GM21423 (cell line): Measurements from ENCODE around the gene WSCD1.

Experiments
- ATAC-seq: cut with Tn5 transposase; IDR thresholded peaks from one replicate; pipeline ENCODE4 v1.9.1; 2021; ENCODE audit warnings: mild to moderate bottlenecking, moderate library complexity; ENCODE audit not compliant: unreplicated experiment

The WSCD1 gene

GRCh38 chr17:6147042-6147441 lies 76.9 kb downstream of the WSCD1 start:
- ATAC-seq = no peak

GRCh38 chr17:6153375-6153774 lies 83.2 kb downstream of the WSCD1 start:
- ATAC-seq = no peak

GRCh38 chr17:6157716-6158115 lies 87.5 kb downstream of the WSCD1 start:
- ATAC-seq = no peak

GRCh38 chr17:6159541-6160231 lies 89.5 kb downstream of the WSCD1 start:
- ATAC-seq = no peak

GRCh38 chr17:6160232-6160555 lies 90.0 kb downstream of the WSCD1 start:
- no peak for ATAC-seq

GRCh38 chr17:6160911-6161855 lies 91.0 kb downstream of the WSCD1 start:
- ATAC-seq = no peak

GRCh38 chr17:6162216-6162615 lies 92.0 kb downstream of the WSCD1 start:
- no peak for ATAC-seq

- ATAC-seq = no peak
These were observed 92.7 kb downstream of the WSCD1 start for GRCh38 chr17:6162892-6163291.

- no peak for ATAC-seq
These were observed 93.6 kb downstream of the WSCD1 start for GRCh38 chr17:6163612-6164333.

GRCh38 chr17:6164996-6165395 lies 94.8 kb downstream of the WSCD1 start:
- ATAC-seq = no peak

GRCh38 chr17:6165806-6166205 lies 95.6 kb downstream of the WSCD1 start:
- no peak for ATAC-seq

GRCh38 chr17:6166492-6167179 lies 96.5 kb downstream of the WSCD1 start:
- ATAC-seq = no peak

- no peak for ATAC-seq
These were observed 98.1 kb downstream of the WSCD1 start for GRCh38 chr17:6168296-6168695.

GRCh38 chr17:6170349-6170748 lies 100.2 kb downstream of the WSCD1 start:
- no peak for ATAC-seq

- ATAC-seq = no peak
These were observed 102.6 kb downstream of the WSCD1 start for GRCh38 chr17:6172642-6173330.

GRCh38 chr17:6173653-6174052 lies 103.5 kb downstream of the WSCD1 start:
- no peak for ATAC-seq
